Subcutaneous abdominal adipose tissue (tissue), 5 donors: ENCODE measurements around the gene EDIL3.

Experiments
- H3K27ac ChIP-seq: one replicate; pipeline ENCODE4 v1.7.0; 2013; ENCODE audit warnings: low read depth, mild to moderate bottlenecking, inconsistent platforms, low read length, moderate library complexity
- H3K27me3 ChIP-seq, 5 donors: one replicate each; pipeline ENCODE4 v1.7.0; 2013; ENCODE audit warnings: low read length in 5 of 5, inconsistent platforms in 1 of 5; ENCODE audit not compliant: control insufficient read depth in 5 of 5, insufficient read depth in 4 of 5
- H3K36me3 ChIP-seq, 5 donors: one replicate each; pipeline ENCODE4 v1.7.0; 2013; ENCODE audit warnings: low read length in 5 of 5; ENCODE audit not compliant: control insufficient read depth in 5 of 5, insufficient read depth in 5 of 5
- H3K4me1 ChIP-seq, 5 donors: one replicate each; pipeline ENCODE4 v1.7.0; 2013; ENCODE audit warnings: low read length in 5 of 5, mild to moderate bottlenecking in 3 of 5, moderate library complexity in 1 of 5; ENCODE audit not compliant: control insufficient read depth in 5 of 5, insufficient read depth in 5 of 5
- H3K4me3 ChIP-seq, 5 donors: one replicate each; pipeline ENCODE4 v1.7.0; 2013; ENCODE audit warnings: low read length in 5 of 5, low read depth in 1 of 5
- H3K9ac ChIP-seq, 5 donors: one replicate each; pipeline ENCODE4 v1.7.0; 2013; ENCODE audit warnings: low read length in 5 of 5, mild to moderate bottlenecking in 4 of 5, moderate library complexity in 3 of 5
- H3K9me3 ChIP-seq, 5 donors: one replicate each; pipeline ENCODE4 v1.7.0; 2013; ENCODE audit warnings: low read length in 5 of 5; ENCODE audit not compliant: control insufficient read depth in 5 of 5
- donor health status: healthy.
- donor health status: healthy.
- donor health status: healthy.
- donor health status: healthy.
- donor health status: healthy.

The EDIL3 gene

DNA sequence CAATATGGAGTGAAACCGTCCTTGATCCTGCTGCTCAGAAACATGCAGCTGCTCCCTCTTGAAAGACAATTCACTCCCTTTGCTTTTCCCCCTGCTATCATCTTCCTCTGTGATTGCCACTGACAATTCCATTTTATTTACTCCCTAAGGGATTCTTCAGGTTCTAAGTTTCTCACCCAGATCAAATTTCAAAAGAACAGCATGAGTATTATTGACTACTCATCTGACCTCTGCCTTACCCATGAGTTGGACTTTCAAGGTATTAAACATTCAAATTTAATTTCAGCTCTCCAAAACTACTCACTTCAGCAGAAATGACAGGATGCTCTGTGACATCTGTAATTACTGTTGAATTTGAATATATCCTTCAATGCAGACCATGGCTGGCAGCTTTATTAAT, 427.5 kb downstream of the EDIL3 start:
- Histone ChIP-seq H3K9me3 (no peaks in the 10 kb centered on the region), H3K4me1 (no peaks in the 10 kb centered on the region), H3K27me3 (no peaks in the 10 kb centered on the region), H3K4me3 (no peak overlapping the region), H3K27ac (no peak overlapping the region), H3K9ac (no peak overlapping the region), H3K36me3 (no peaks in the 10 kb centered on the region)

DNA sequence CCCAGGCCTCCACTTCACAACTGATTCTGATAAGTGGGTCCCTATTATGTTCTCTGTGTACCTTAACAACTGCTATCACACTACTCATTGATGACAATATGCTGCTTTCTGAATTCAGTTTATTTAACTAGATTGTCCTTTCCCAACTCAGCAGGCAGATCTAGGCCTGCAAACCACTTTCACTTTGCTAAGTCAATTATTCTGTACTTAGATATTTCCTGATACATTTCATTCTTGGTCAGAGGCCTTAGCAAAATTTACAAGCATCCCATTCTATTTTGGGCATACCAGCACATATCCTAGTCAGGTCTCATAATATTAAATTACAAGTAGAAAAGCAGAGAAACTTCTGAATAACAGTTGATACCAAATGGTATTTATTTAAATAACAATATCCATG, 428.3 kb downstream of the EDIL3 start:
- Histone ChIP-seq H3K9me3 (no peaks in the 10 kb centered on the region), H3K36me3 (no peaks in the 10 kb centered on the region), H3K9ac (no peak overlapping the region), H3K4me3 (no peak overlapping the region), H3K27me3 (no peaks in the 10 kb centered on the region), H3K27ac (no peak overlapping the region), H3K4me1 (no peaks in the 10 kb centered on the region)

DNA sequence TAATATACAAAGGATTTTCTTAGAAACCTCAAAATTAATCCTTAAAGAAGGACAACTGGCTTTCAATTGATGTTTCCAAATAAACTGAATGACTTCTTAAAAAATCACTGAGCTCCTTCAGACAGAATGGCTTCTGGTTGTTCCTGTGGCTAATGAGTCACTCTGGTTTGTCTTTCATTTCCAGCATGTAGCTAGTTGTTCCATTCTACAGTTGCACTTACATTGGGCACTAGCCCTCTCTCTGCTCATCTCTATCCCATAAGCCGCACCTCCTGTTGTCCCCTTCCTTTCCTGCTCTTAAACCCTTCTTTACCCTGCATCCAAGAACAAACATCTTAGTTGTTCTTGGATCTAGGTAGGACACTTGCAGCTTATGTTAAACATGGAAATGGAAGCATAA, 428.8 kb downstream of the EDIL3 start:
- H3K4me3 ChIP-seq, result no peak overlapping the region
- no peak overlapping the region for H3K27ac ChIP-seq
- H3K9me3 ChIP-seq, result no peaks in the 10 kb centered on the region
- no peaks in the 10 kb centered on the region for H3K27me3 ChIP-seq
- no peak overlapping the region for H3K9ac ChIP-seq
- no peaks in the 10 kb centered on the region for H3K4me1 ChIP-seq
- no peaks in the 10 kb centered on the region for H3K36me3 ChIP-seq

DNA sequence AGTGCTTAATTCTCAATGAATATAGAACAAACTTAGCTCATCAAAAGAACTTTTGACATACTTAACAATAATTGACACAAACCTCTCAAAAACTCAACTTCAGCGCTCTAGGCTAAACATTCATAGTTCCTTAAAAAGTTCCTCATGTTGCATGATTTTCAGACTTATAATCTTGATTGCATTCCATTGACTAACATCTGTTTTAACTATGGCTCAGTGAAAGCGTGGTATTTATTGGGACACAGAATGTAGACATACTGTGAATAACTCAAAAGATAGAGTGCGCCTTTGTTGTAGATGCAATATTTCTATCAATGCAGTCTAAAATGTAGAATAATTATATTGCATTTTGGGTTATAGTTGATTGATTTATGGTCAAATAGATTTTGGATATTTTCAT, 436.9 kb downstream of the EDIL3 start:
- H3K4me3 ChIP-seq, result no peak overlapping the region
- H3K4me1 ChIP-seq, result no peaks in the 10 kb centered on the region
- H3K36me3 ChIP-seq, result no peaks in the 10 kb centered on the region
- H3K27ac ChIP-seq, result no peak overlapping the region
- no peak overlapping the region for H3K9ac ChIP-seq
- peaks cover 0 to 2% (median 0%) of the 10 kb centered on the region in 5 donors for H3K27me3 ChIP-seq
- H3K9me3 ChIP-seq, result peaks cover 0 to 4% (median 3%) of the 10 kb centered on the region in 5 donors

DNA sequence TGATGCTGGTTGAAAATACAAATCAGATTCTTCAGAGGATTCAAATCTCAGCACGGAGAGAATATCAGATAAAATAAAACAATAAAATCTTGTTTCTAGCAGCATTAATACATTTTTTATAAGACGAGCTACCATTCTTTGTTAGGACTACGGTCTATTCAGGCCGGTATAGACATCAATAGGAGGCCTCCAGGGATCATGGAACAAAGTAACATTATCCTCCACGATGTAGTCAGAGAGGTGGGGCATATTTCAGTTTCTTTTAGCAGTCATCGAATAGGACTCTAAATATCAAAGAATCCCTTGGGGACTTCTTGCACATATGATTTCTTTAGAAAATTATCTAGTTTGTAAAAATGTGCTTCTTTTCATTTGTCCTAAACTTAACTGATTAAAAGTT, 438.2 kb downstream of the EDIL3 start:
- H3K9ac ChIP-seq, result no peak overlapping the region
- no peak overlapping the region for H3K4me3 ChIP-seq
- H3K9me3 ChIP-seq, result peaks cover 0 to 4% (median 3%) of the 10 kb centered on the region in 5 donors
- no peaks in the 10 kb centered on the region for H3K36me3 ChIP-seq
- H3K4me1 ChIP-seq, result no peaks in the 10 kb centered on the region
- no peak overlapping the region for H3K27ac ChIP-seq
- peaks cover 0 to 2% (median 0%) of the 10 kb centered on the region in 5 donors for H3K27me3 ChIP-seq

DNA sequence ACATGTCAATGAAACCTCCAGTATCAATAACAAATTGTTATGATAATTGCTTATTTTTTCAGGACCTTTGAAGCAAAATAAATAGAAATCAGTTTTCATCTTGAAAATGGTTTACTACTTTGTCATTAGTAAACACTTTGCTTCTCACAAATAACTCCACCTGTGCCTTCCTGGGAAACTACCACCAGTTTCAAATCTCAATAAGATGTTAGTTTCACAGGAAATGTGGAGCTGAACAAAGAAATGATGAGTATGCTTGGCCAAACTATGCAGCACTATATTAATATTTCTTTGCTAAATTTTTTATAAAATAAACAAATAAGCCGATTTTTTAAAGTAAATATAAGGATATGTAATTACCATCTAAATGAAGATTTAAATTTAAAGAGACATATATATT, 442.5 kb downstream of the EDIL3 start:
- no peak overlapping the region for H3K9ac ChIP-seq
- H3K4me3 ChIP-seq, result no peak overlapping the region
- H3K36me3 ChIP-seq, result no peaks in the 10 kb centered on the region
- H3K27me3 ChIP-seq, result peaks cover 0 to 2% (median 0%) of the 10 kb centered on the region in 5 donors
- no peak overlapping the region for H3K27ac ChIP-seq
- H3K4me1 ChIP-seq, result no peaks in the 10 kb centered on the region
- peaks cover 0 to 4% (median 3%) of the 10 kb centered on the region in 5 donors for H3K9me3 ChIP-seq

DNA sequence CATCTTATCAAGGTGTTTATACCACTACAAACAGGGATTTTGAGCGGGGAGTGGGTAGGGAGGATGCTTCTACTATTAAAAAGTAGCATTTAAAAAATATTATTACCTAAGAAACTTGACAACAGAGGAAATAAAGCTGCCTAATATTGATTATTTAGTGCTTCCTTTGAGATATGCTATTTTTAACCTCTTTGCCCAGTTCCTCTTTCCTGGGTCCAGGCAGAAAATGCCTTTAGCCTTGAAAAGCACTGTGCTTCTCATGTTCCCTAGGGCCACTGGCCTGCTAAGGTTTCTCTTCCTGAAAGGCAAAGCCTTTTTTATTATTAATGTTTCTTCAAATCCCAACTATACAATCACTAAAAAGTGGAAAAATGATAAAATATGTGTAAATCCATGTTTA, 446.8 kb downstream of the EDIL3 start:
- Histone ChIP-seq H3K4me1 (no peaks in the 10 kb centered on the region), H3K4me3 (no peak overlapping the region), H3K36me3 (no peaks in the 10 kb centered on the region), H3K27ac (no peak overlapping the region), H3K27me3 (no peaks in the 10 kb centered on the region), H3K9me3 (no peaks in the 10 kb centered on the region), H3K9ac (no peak overlapping the region)

DNA sequence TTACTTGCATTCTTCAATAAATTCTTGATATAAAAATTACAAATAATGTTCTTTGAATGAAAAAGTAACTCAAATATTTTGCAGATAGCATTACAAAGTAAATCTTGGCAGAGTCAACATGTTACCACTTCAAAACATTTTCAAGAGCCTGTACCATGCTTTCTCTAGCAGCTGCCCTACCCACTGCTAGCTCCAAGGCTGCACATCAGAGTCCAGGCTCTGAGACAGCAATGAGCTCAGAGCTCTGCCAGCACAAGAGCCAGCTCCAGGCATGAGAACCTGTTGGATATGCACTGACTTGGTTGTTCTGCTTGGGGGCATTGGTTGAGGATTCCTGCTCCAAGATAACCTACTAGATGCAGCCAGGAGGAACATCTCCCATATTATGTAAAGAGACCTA, 452.7 kb downstream of the EDIL3 start:
- no peaks in the 10 kb centered on the region for H3K9me3 ChIP-seq
- H3K9ac ChIP-seq, result no peak overlapping the region
- no peaks in the 10 kb centered on the region for H3K27me3 ChIP-seq
- no peaks in the 10 kb centered on the region for H3K36me3 ChIP-seq
- no peaks in the 10 kb centered on the region for H3K4me1 ChIP-seq
- no peak overlapping the region for H3K4me3 ChIP-seq
- H3K27ac ChIP-seq, result no peak overlapping the region

DNA sequence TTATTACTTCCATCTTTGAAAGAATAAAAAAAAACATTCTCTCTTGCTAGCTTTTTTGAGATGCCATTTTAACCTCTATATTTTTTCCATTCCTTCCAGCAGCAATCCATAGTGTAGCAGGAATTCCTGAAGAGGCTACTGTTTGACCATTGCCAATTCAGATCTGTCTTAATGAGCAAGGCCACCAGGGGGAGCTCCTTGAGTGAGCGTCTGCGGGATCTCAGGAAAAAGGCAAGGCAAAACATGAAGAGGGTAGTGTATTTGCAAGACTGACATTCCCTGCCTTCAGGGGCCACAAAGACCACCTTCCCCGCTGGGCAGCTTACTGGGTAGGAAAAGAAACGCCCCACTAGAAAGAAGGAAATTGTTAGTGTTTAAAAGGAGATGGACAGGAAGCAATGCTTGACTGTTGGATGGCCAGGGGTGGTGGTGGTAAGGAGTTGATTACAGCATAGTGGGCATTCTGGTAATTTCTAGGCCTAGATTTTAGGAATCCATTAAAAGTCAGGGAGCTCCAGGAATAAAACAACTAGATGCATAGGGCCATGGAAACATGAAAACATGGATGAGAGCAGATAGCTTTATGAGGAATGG, 457.4 kb downstream of the EDIL3 start:
- Histone ChIP-seq H3K36me3 (no peaks in the 10 kb centered on the region), H3K9me3 (peaks cover 0 to 8% (median 5%) of the 10 kb centered on the region in 5 donors), H3K4me3 (no peak overlapping the region), H3K27ac (no peak overlapping the region), H3K9ac (no peak overlapping the region), H3K4me1 (no peaks in the 10 kb centered on the region), H3K27me3 (no peaks in the 10 kb centered on the region)

DNA sequence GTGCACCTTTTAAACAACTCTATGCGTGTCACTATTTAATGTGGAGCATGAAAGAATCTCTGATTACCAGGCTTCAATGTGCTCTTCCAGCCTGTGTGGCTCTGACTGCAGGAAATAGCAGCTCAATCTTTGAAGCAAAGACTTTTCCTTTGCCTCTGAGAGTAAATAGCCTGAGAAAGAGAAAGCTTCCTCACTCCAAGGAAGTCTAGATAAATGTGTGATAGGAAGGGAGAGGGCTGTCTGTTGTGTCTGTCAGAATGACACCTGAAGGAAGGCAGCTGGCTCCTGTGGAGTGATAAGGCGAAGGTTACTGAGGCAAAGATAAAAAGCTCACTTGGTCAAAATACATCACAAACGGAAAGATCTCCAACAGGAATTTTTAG, 458.7 kb downstream of the EDIL3 start:
- Histone ChIP-seq H3K27ac (no peak overlapping the region), H3K9ac (no peak overlapping the region), H3K36me3 (no peaks in the 10 kb centered on the region), H3K4me3 (no peak overlapping the region), H3K9me3 (peaks cover 0 to 8% (median 5%) of the 10 kb centered on the region in 5 donors), H3K4me1 (no peaks in the 10 kb centered on the region), H3K27me3 (no peaks in the 10 kb centered on the region)
